Measurements from ENCODE around the gene WDR1.

Gene WDR1

GRCh38 chr4:10153161-10153560 lies 36.6 kb upstream of the WDR1 start:
- no peaks in the 10 kb centered on the region for H3K27me3 ChIP-seq (ENCODE audit: control insufficient read depth, insufficient read depth, low read length)
- no peak overlapping the region for H3K4me3 ChIP-seq (ENCODE audit: low read length)
- H3K9ac ChIP-seq (ENCODE audit: low read length) = no peak overlapping the region
- no peaks in the 10 kb centered on the region for H3K36me3 ChIP-seq (ENCODE audit: control insufficient read depth, insufficient read depth, low read length)
- no peaks in the 10 kb centered on the region for H3K4me1 ChIP-seq (ENCODE audit: control insufficient read depth, insufficient read depth, low read length)
- no peaks in the 10 kb centered on the region for H3K9me3 ChIP-seq (ENCODE audit: control insufficient read depth, low read length)

- Histone ChIP-seq H3K36me3 (ENCODE audit: control insufficient read depth, insufficient read depth, low read length) (no peaks in the 10 kb centered on the region), H3K9me3 (ENCODE audit: control insufficient read depth, low read length) (no peaks in the 10 kb centered on the region), H3K9ac (ENCODE audit: low read length) (no peak overlapping the region), H3K4me1 (ENCODE audit: control insufficient read depth, insufficient read depth, low read length) (no peaks in the 10 kb centered on the region), H3K4me3 (ENCODE audit: low read length) (no peak overlapping the region), H3K27me3 (ENCODE audit: control insufficient read depth, insufficient read depth, low read length) (no peaks in the 10 kb centered on the region)
These were observed 34.6 kb upstream of the WDR1 start for GRCh38 chr4:10151182-10151581.

- H3K27me3 ChIP-seq (ENCODE audit: control insufficient read depth, insufficient read depth, low read length) = no peaks in the 10 kb centered on the region
- H3K36me3 ChIP-seq (ENCODE audit: control insufficient read depth, insufficient read depth, low read length) = no peaks in the 10 kb centered on the region
- no peaks in the 10 kb centered on the region for H3K9me3 ChIP-seq (ENCODE audit: control insufficient read depth, low read length)
- no peak overlapping the region for H3K9ac ChIP-seq (ENCODE audit: low read length)
- H3K4me3 ChIP-seq (ENCODE audit: low read length) = no peak overlapping the region
- no peaks in the 10 kb centered on the region for H3K4me1 ChIP-seq (ENCODE audit: control insufficient read depth, insufficient read depth, low read length)
These were observed 28.4 kb upstream of the WDR1 start for GRCh38 chr4:10144966-10145365.

GRCh38 chr4:10144479-10144878 lies 27.9 kb upstream of the WDR1 start:
- Histone ChIP-seq H3K27me3 (ENCODE audit: control insufficient read depth, insufficient read depth, low read length) (no peaks in the 10 kb centered on the region), H3K9ac (ENCODE audit: low read length) (no peak overlapping the region), H3K4me3 (ENCODE audit: low read length) (no peak overlapping the region), H3K9me3 (ENCODE audit: control insufficient read depth, low read length) (no peaks in the 10 kb centered on the region), H3K36me3 (ENCODE audit: control insufficient read depth, insufficient read depth, low read length) (no peaks in the 10 kb centered on the region), H3K4me1 (ENCODE audit: control insufficient read depth, insufficient read depth, low read length) (no peaks in the 10 kb centered on the region)

GRCh38 chr4:10143171-10143570 lies 26.6 kb upstream of the WDR1 start:
- H3K9ac ChIP-seq (ENCODE audit: low read length) = no peak overlapping the region
- no peaks in the 10 kb centered on the region for H3K4me1 ChIP-seq (ENCODE audit: control insufficient read depth, insufficient read depth, low read length)
- no peaks in the 10 kb centered on the region for H3K27me3 ChIP-seq (ENCODE audit: control insufficient read depth, insufficient read depth, low read length)
- H3K4me3 ChIP-seq (ENCODE audit: low read length) = no peak overlapping the region
- no peaks in the 10 kb centered on the region for H3K36me3 ChIP-seq (ENCODE audit: control insufficient read depth, insufficient read depth, low read length)
- no peaks in the 10 kb centered on the region for H3K9me3 ChIP-seq (ENCODE audit: control insufficient read depth, low read length)

GRCh38 chr4:10140866-10141759 lies 24.5 kb upstream of the WDR1 start:
- H3K9ac ChIP-seq (ENCODE audit: low read length) = no peak overlapping the region
- H3K9me3 ChIP-seq (ENCODE audit: control insufficient read depth, low read length) = no peaks in the 10 kb centered on the region
- no peak overlapping the region for H3K4me3 ChIP-seq (ENCODE audit: low read length)
- no peaks in the 10 kb centered on the region for H3K27me3 ChIP-seq (ENCODE audit: control insufficient read depth, insufficient read depth, low read length)
- no peaks in the 10 kb centered on the region for H3K4me1 ChIP-seq (ENCODE audit: control insufficient read depth, insufficient read depth, low read length)
- H3K36me3 ChIP-seq (ENCODE audit: control insufficient read depth, insufficient read depth, low read length) = no peaks in the 10 kb centered on the region

GRCh38 chr4:10139518-10139917 lies 22.9 kb upstream of the WDR1 start:
- no peaks in the 10 kb centered on the region for H3K9me3 ChIP-seq (ENCODE audit: control insufficient read depth, low read length)
- no peak overlapping the region for H3K9ac ChIP-seq (ENCODE audit: low read length)
- H3K4me1 ChIP-seq (ENCODE audit: control insufficient read depth, insufficient read depth, low read length) = no peaks in the 10 kb centered on the region
- no peak overlapping the region for H3K4me3 ChIP-seq (ENCODE audit: low read length)
- no peaks in the 10 kb centered on the region for H3K36me3 ChIP-seq (ENCODE audit: control insufficient read depth, insufficient read depth, low read length)
- H3K27me3 ChIP-seq (ENCODE audit: control insufficient read depth, insufficient read depth, low read length) = no peaks in the 10 kb centered on the region

GRCh38 chr4:10135260-10135659 lies 18.7 kb upstream of the WDR1 start:
- Histone ChIP-seq H3K4me1 (ENCODE audit: control insufficient read depth, insufficient read depth, low read length) (no peaks in the 10 kb centered on the region), H3K36me3 (ENCODE audit: control insufficient read depth, insufficient read depth, low read length) (no peaks in the 10 kb centered on the region)

GRCh38 chr4:10134141-10134540 lies 17.5 kb upstream of the WDR1 start:
- no peaks in the 10 kb centered on the region for H3K4me1 ChIP-seq (ENCODE audit: control insufficient read depth, insufficient read depth, low read length)
- H3K9ac ChIP-seq (ENCODE audit: low read length) = no peak overlapping the region
- H3K36me3 ChIP-seq (ENCODE audit: control insufficient read depth, insufficient read depth, low read length) = no peaks in the 10 kb centered on the region
- H3K4me3 ChIP-seq (ENCODE audit: low read length) = no peak overlapping the region
- H3K27me3 ChIP-seq (ENCODE audit: control insufficient read depth, insufficient read depth, low read length) = peaks cover 8% of the 10 kb centered on the region
- no peaks in the 10 kb centered on the region for H3K9me3 ChIP-seq (ENCODE audit: control insufficient read depth, low read length)

More at GRCh38 chr4:10135260-10135659, 18.7 kb upstream of the WDR1 start:
- Histone ChIP-seq H3K27me3 (ENCODE audit: control insufficient read depth, insufficient read depth, low read length) (peaks cover 8% of the 10 kb centered on the region), H3K9me3 (ENCODE audit: control insufficient read depth, low read length) (no peaks in the 10 kb centered on the region), H3K9ac (ENCODE audit: low read length) (no peak overlapping the region), H3K4me3 (ENCODE audit: low read length) (no peak overlapping the region)

GRCh38 chr4:10131202-10131601 lies 14.6 kb upstream of the WDR1 start:
- H3K4me1 ChIP-seq (ENCODE audit: control insufficient read depth, insufficient read depth, low read length) = no peaks in the 10 kb centered on the region
- peaks cover 8% of the 10 kb centered on the region for H3K27me3 ChIP-seq (ENCODE audit: control insufficient read depth, insufficient read depth, low read length)
- H3K9me3 ChIP-seq (ENCODE audit: control insufficient read depth, low read length) = no peaks in the 10 kb centered on the region
- no peaks in the 10 kb centered on the region for H3K36me3 ChIP-seq (ENCODE audit: control insufficient read depth, insufficient read depth, low read length)
- H3K4me3 ChIP-seq (ENCODE audit: low read length) = no peak overlapping the region
- no peak overlapping the region for H3K9ac ChIP-seq (ENCODE audit: low read length)

GRCh38 chr4:10130178-10130888 lies 13.7 kb upstream of the WDR1 start:
- H3K9ac ChIP-seq (ENCODE audit: low read length) = no peak overlapping the region
- peaks cover 8% of the 10 kb centered on the region for H3K27me3 ChIP-seq (ENCODE audit: control insufficient read depth, insufficient read depth, low read length)
- no peak overlapping the region for H3K4me3 ChIP-seq (ENCODE audit: low read length)
- no peaks in the 10 kb centered on the region for H3K36me3 ChIP-seq (ENCODE audit: control insufficient read depth, insufficient read depth, low read length)
- H3K9me3 ChIP-seq (ENCODE audit: control insufficient read depth, low read length) = no peaks in the 10 kb centered on the region
- no peaks in the 10 kb centered on the region for H3K4me1 ChIP-seq (ENCODE audit: control insufficient read depth, insufficient read depth, low read length)

Measured in mucosa of stomach (tissue), 1 donor.